Panc1 (cell line): Measurements from ENCODE around the gene CAVIN3.

ENCODE experiments used
- CTCF ChIP-seq: fragments of 450-650 bp; IDR thresholded peaks from 2 replicates; pipeline ENCODE4 v1.5.1; 2017; ENCODE audit warnings: mild to moderate bottlenecking
- POLR2AphosphoS5 ChIP-seq: IDR thresholded peaks from 2 replicates; pipeline ENCODE4 v1.6.1; 2012; ENCODE audit warnings: mild to moderate bottlenecking, low read depth, low read length, moderate library complexity
- REST ChIP-seq, 2 experiments: IDR thresholded peaks; 2 replicates each; pipeline ENCODE4 v1.6.1; 2011 to 2012; ENCODE audit warnings: low read depth in 2 of 2, control low read depth in 1 of 2, low read length in 1 of 2, mild to moderate bottlenecking in 1 of 2, moderate library complexity in 1 of 2; ENCODE audit not compliant: insufficient read depth in 1 of 2

- TF ChIP-seq CTCF (no peak), POLR2AphosphoS5 (no peak), REST (IDR thresholded peaks at IDR 0.05; ENCODE audit: insufficient read depth in 1 of 2, low read depth in 2 of 2, low read length in 1 of 2) (no peak)
Observed at GRCh38 chr11:6360183-6360582, 39.9 kb upstream of the CAVIN3 start.
